OCI-LY7 (cell line): ENCODE measurements around the gene PTRH1.

Experiments used
- CTCF ChIP-seq: fragments of 200-600 bp; sonication (generic); conservative IDR thresholded peaks from 2 replicates; pipeline ENCODE4 v1.5.1; 2014; ENCODE audit warnings: mild to moderate bottlenecking, antibody characterized with exemption, low read length, moderate library complexity, mixed read lengths
- EZH2phosphoT487 ChIP-seq: fragments of 200-600 bp; sonication (generic); IDR thresholded peaks from 2 replicates; pipeline ENCODE4 v1.6.1; 2018; ENCODE audit warnings: low read depth, borderline replicate concordance, mild to moderate bottlenecking, mixed run types, antibody characterized with exemption, low read length, moderate library complexity, mixed read lengths

- TF ChIP-seq CTCF (no peak), EZH2phosphoT487 (no peak)
Observed at GRCh38 chr9:127664324-127664677, 51.2 kb downstream of the PTRH1 start.
